MM.1S (cell line): Measurements from ENCODE around the gene LHX4.

Source experiments
- DNase-seq: peaks from one replicate; pipeline ENCODE4 v3.0.0-alpha.2; 2015
- H2AFZ ChIP-seq: fragments of 300-600 bp; sonication (generic); 2 replicates; pipeline ENCODE4 v1.6.0; 2016; ENCODE audit warnings: antibody characterized with exemption, low read length
- H3F3A ChIP-seq: fragments of 300-600 bp; sonication (generic); 2 replicates; pipeline ENCODE4 v1.6.1; 2016; ENCODE audit warnings: mild to moderate bottlenecking, antibody characterized with exemption, low read length, moderate library complexity, mixed read lengths; ENCODE audit not compliant: insufficient read depth
- H3K27ac ChIP-seq: fragments of 300-600 bp; sonication (generic); 2 replicates; pipeline ENCODE4 v1.5.1; 2016; ENCODE audit warnings: mild to moderate bottlenecking, low read length
- H3K27me3 ChIP-seq: fragments of 300-600 bp; sonication (generic); replicated peaks from 2 replicates; pipeline ENCODE4 v1.6.0; 2016; ENCODE audit warnings: low read length; ENCODE audit not compliant: insufficient read depth
- H3K36me3 ChIP-seq: fragments of 300-600 bp; sonication (generic); replicated peaks from 2 replicates; pipeline ENCODE4 v1.6.1; 2016; ENCODE audit warnings: mild to moderate bottlenecking, low read length, mixed read lengths; ENCODE audit not compliant: insufficient read depth
- H3K4me1 ChIP-seq: fragments of 300-600 bp; sonication (generic); 2 replicates; pipeline ENCODE4 v1.6.1; 2016; ENCODE audit warnings: low read length, mixed read lengths
- H3K4me2 ChIP-seq: fragments of 300-600 bp; sonication (generic); 2 replicates; pipeline ENCODE4 v1.6.0; 2016; ENCODE audit warnings: low read depth, low read length
- H3K4me3 ChIP-seq: fragments of 300-600 bp; sonication (generic); 2 replicates; pipeline ENCODE4 v1.5.1; 2016; ENCODE audit warnings: low read length, mixed read lengths
- H3K79me2 ChIP-seq: fragments of 300-600 bp; sonication (generic); 2 replicates; pipeline ENCODE4 v1.6.1; 2016; ENCODE audit warnings: mixed run types, low read length, mixed read lengths
- H3K9ac ChIP-seq: fragments of 300-600 bp; sonication (generic); 2 replicates; pipeline ENCODE4 v1.6.1; 2016; ENCODE audit warnings: low read length, mixed read lengths
- H3K9me2 ChIP-seq: fragments of 300-600 bp; sonication (generic); replicated peaks from 2 replicates; pipeline ENCODE4 v1.6.1; 2016; ENCODE audit warnings: mild to moderate bottlenecking, low read length, mixed read lengths; ENCODE audit not compliant: insufficient read depth
- H3K9me3 ChIP-seq: fragments of 300-600 bp; sonication (generic); replicated peaks from 2 replicates; pipeline ENCODE4 v1.6.1; 2016; ENCODE audit warnings: mild to moderate bottlenecking, low read length, mixed read lengths; ENCODE audit not compliant: insufficient read depth
- H4K20me1 ChIP-seq: fragments of 300-600 bp; sonication (generic); 2 replicates; pipeline ENCODE4 v1.6.1; 2016; ENCODE audit warnings: mild to moderate bottlenecking, low read length, moderate library complexity, mixed read lengths; ENCODE audit not compliant: insufficient read depth
- CTCF ChIP-seq: fragments of 300-600 bp; sonication (generic); IDR thresholded peaks from 2 replicates; pipeline ENCODE4 v1.5.1; 2016; ENCODE audit warnings: antibody characterized with exemption, low read length, mixed read lengths
- EZH2 ChIP-seq: fragments of 300-600 bp; sonication (generic); optimal IDR thresholded peaks from 2 replicates; pipeline ENCODE3; 2017; ENCODE audit warnings: low read depth, mild to moderate bottlenecking, antibody characterized with exemption, low read length, mixed read lengths
- EZH2phosphoT487 ChIP-seq: fragments of 300-600 bp; sonication (generic); IDR thresholded peaks from 2 replicates; pipeline ENCODE4 v1.6.1; 2018; ENCODE audit warnings: antibody characterized with exemption, low read length

The LHX4 gene

DNA sequence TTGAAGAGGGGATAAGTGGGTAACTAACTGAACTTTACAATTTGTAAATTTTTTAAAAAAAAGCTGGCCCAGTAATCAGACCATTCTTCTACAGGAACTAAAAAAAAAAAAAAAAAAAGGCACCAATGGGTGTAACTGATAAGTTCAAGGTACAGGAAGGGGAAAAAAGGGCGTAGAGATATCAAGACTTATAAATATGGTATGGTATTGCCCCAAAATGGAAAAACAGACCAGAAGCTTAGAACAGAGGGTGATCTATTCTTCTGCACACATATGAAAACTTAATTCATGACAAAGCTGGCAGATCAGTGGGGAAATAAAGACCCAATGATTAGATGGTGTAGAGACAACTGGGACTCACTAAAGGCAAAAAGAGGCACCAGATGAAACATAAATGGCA lies 58.9 kb downstream of the LHX4 start:
- Histone ChIP-seq H3K36me3 (no peaks in the 10 kb centered on the region), H3F3A (no peaks in the 10 kb centered on the region), H3K9me3 (no peaks in the 10 kb centered on the region), H4K20me1 (no peaks in the 10 kb centered on the region), H3K79me2 (no peaks in the 10 kb centered on the region), H3K27me3 (no peaks in the 10 kb centered on the region), H3K9me2 (no peaks in the 10 kb centered on the region), H3K27ac (no peak overlapping the region), H3K4me1 (no peaks in the 10 kb centered on the region), H3K4me3 (no peak overlapping the region), H3K4me2 (no peak overlapping the region), H3K9ac (no peak overlapping the region), H2AFZ (no peak overlapping the region)
- TF ChIP-seq CTCF (no peak), EZH2 (no peak), EZH2phosphoT487 (no peak)
- no peak for DNase-seq

DNA sequence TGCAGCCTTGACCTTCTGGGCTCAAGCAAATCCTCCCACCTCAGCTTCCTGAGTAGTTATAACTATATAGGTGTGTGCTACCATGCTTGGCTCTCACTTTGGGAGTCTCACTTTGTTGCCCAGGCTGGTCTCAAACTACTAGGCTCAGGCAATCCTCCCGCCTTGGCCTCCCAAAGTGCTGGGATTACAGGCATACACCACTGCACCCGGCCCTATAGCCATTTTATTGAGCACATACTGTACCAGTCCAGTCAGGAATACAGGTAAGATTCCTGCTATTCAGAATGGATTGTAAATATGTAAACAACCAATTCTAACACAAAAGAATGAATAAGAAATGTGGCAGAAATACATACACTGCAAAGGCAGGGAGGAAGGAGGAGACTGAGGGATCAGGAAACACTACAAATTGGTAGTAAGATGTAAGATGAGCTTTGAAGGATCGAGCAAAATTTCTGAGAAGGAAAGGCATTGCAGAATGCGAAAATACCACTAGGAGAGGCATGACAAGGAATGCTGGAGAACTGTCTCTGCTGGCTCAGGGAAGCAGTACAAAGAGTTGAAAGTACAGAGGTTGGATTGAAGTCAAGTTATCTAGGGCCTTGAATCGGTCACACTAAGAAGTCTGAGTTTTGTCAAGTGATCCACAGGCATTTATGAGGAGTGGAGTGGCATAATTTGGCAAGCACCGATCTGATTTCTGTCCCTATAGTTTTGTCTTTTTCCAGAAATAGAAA lies 60.4 kb downstream of the LHX4 start:
- Histone ChIP-seq H3K9me2 (no peaks in the 10 kb centered on the region), H3K9ac (no peak overlapping the region), H3K4me1 (no peaks in the 10 kb centered on the region), H3K9me3 (no peaks in the 10 kb centered on the region), H3K27ac (no peak overlapping the region), H3K4me3 (no peak overlapping the region), H3K4me2 (no peak overlapping the region), H4K20me1 (no peaks in the 10 kb centered on the region), H3K79me2 (no peaks in the 10 kb centered on the region), H3K36me3 (no peaks in the 10 kb centered on the region), H3F3A (no peaks in the 10 kb centered on the region), H3K27me3 (no peaks in the 10 kb centered on the region), H2AFZ (no peak overlapping the region)
- DNase-seq = no peak
- no peak for TF ChIP-seq EZH2
- no peak for TF ChIP-seq EZH2phosphoT487
- TF ChIP-seq CTCF = no peak

GRCh38 chr1:180291004-180291403 lies 60.9 kb downstream of the LHX4 start:
- H3K27ac ChIP-seq = no peak overlapping the region

More at GRCh38 chr1:180291004-180291403, 60.9 kb downstream of the LHX4 start:
- Histone ChIP-seq H4K20me1 (no peaks in the 10 kb centered on the region), H3K9ac (no peak overlapping the region), H2AFZ (no peak overlapping the region), H3K27me3 (no peaks in the 10 kb centered on the region), H3K4me3 (no peak overlapping the region), H3K9me3 (no peaks in the 10 kb centered on the region), H3K36me3 (no peaks in the 10 kb centered on the region), H3K9me2 (no peaks in the 10 kb centered on the region), H3K79me2 (no peaks in the 10 kb centered on the region), H3F3A (no peaks in the 10 kb centered on the region), H3K4me1 (no peaks in the 10 kb centered on the region), H3K4me2 (no peak overlapping the region)
- TF ChIP-seq EZH2 (no peak), EZH2phosphoT487 (no peak), CTCF (no peak)
- no peak for DNase-seq
